Peyer's patch (tissue), 4 donors: ENCODE results near the gene RNF168. TPM values are rescaled to one million over a fixed set of nuclear protein-coding genes. Genes with fewer than 3 reads are reported as not detected.
"Not testable (repeated sequence)": the region's sequence is repeated elsewhere in the genome, so short reads cannot be mapped to it uniquely, and the experiment has no call there.

Source experiments
- DNase-seq, 3 donors: peaks; one replicate each; pipeline ENCODE4 v3.0.0-alpha.2; 2017 to 2019
- H3K27ac ChIP-seq, 4 donors: fragments of 200-600 bp; sonication (generic); one replicate each; pipeline ENCODE4 v1.5.1; 2016 to 2019
- H3K27me3 ChIP-seq, 2 donors: fragments of 200-600 bp; sonication (generic); one replicate each; pipeline ENCODE4 v1.5.1; 2019
- H3K36me3 ChIP-seq, 3 donors: fragments of 200-600 bp; sonication (generic); one replicate each; pipeline ENCODE4 v1.5.1; 2016 to 2019
- H3K4me1 ChIP-seq, 4 donors: fragments of 200-600 bp; sonication (generic); one replicate each; pipeline ENCODE4 v1.5.1; 2016 to 2019
- H3K4me3 ChIP-seq, 4 donors: fragments of 200-600 bp; sonication (generic); 1 replicate in 3 of 4; 2 replicates in 1 of 4; pipeline ENCODE4 v1.5.1; 2016 to 2019; ENCODE audit warnings: mild to moderate bottlenecking in 1 of 4
- H3K9me3 ChIP-seq, 4 donors: fragments of 200-600 bp; sonication (generic); one replicate each; pipeline ENCODE4 v1.5.1; 2016 to 2019; ENCODE audit warnings: mild to moderate bottlenecking in 1 of 4
- POLR2A ChIP-seq, 2 donors: fragments of 450-650 bp; IDR thresholded peaks; one replicate each; pipeline ENCODE4 v1.5.1; 2017; ENCODE audit warnings: antibody characterized with exemption in 2 of 2, mild to moderate bottlenecking in 2 of 2, moderate library complexity in 2 of 2
- total RNA-seq, 4 donors: library from RNA; depleted of rRNA; stranded (reverse); fragments of >200 nt; gene quantifications; one replicate each; pipeline ENCODE4 v1.1.0, GENCODE V29; 2016
- TF ChIP-seq, protein P1 (sequence below), 6 experiments: fragments of 450-650 bp in 4 of 6; fragments of 200-600 bp in 2 of 6; sonication (generic) in 1 of 6; IDR thresholded peaks; one replicate each; pipeline ENCODE4 v1.5.1; 2017 to 2019; ENCODE audit warnings: antibody characterized with exemption in 6 of 6, mild to moderate bottlenecking in 3 of 6, moderate library complexity in 1 of 6

Gene RNF168
- total RNA-seq, 4 donors from 2014 or later, result 13.3 to 56.1 (median 18.3) TPM

DNA sequence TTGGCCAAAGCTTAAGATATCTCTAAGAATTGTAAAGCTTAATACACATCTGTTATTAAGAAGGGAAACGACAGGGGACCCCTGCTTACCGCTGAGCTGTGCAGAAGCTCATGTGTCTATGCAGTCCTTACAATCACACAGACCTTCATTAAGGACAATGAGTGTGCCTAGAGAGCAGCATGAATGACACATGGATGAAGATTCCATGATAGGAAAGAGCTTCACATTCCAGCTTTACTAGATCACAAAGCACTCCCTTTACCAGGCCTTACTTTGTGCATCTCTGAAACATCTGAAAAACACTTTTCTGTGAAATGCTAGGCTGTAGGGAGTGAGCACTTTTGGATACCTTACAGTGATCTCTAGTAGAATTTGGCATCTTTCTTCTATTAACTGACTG lies 32.0 kb downstream of the RNF168 start:
- peaks cover 0 to 45% (median 0%) of the 10 kb centered on the region in 3 donors for H3K36me3 ChIP-seq
- no peak for DNase-seq
- H3K27me3 ChIP-seq, result no peaks in the 10 kb centered on the region
- H3K4me1 ChIP-seq, result no peaks in the 10 kb centered on the region
- TF ChIP-seq, protein P1, sequence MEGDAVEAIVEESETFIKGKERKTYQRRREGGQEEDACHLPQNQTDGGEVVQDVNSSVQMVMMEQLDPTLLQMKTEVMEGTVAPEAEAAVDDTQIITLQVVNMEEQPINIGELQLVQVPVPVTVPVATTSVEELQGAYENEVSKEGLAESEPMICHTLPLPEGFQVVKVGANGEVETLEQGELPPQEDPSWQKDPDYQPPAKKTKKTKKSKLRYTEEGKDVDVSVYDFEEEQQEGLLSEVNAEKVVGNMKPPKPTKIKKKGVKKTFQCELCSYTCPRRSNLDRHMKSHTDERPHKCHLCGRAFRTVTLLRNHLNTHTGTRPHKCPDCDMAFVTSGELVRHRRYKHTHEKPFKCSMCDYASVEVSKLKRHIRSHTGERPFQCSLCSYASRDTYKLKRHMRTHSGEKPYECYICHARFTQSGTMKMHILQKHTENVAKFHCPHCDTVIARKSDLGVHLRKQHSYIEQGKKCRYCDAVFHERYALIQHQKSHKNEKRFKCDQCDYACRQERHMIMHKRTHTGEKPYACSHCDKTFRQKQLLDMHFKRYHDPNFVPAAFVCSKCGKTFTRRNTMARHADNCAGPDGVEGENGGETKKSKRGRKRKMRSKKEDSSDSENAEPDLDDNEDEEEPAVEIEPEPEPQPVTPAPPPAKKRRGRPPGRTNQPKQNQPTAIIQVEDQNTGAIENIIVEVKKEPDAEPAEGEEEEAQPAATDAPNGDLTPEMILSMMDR (IDR thresholded peaks at IDR 0.05), result no peak
- no peak for TF ChIP-seq POLR2A (IDR thresholded peaks at IDR 0.05)
- no peaks in the 10 kb centered on the region for H3K9me3 ChIP-seq
- H3K27ac ChIP-seq, result no peak overlapping the region
- no peak overlapping the region for H3K4me3 ChIP-seq

DNA sequence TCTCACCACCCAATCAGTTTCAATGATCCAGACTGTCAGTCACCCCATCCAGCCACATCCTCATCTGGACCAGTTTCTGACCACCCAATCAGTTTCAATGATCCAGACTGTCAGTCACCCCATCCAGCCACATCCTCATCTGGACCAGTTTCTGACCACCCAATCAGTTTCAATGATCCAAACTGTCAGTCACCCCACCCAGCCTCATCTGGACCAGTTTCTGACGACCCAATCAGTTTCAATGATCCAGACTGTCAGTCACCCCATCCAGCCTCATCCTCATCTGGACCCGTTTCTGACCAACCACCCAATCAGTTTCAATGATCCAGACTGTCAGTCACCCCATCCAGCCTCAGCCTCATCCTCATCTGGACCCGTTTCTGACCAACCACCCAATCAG lies 33.4 kb downstream of the RNF168 start:
- H3K4me1 ChIP-seq, H3K9me3 ChIP-seq, H3K27me3 ChIP-seq, H3K4me3 ChIP-seq, H3K27ac ChIP-seq, DNase-seq: not testable (repeated sequence)
- peaks cover 0 to 39% (median 0%) of the 10 kb centered on the region in 3 donors for H3K36me3 ChIP-seq

DNA sequence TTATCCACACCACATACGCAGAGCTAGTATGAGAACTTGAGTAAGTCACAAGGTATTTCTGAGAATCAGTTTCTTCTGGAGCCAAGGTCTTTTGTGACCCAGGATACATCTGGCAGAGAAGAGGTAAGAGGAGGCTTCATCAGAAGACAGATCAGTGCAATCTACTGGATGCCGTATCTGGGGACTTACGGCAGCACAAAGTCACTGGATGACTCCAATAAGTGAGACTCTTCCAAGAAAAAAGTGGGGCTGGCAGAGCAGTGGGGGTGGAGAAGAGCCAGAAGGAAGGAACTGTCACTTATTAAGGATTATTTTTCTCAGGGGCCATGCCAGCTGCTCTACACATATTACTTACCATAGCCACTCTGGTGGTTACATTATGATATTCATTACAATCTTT lies 39.8 kb downstream of the RNF168 start:
- H3K4me1 ChIP-seq, result no peaks in the 10 kb centered on the region
- no peaks in the 10 kb centered on the region for H3K9me3 ChIP-seq
- H3K27me3 ChIP-seq, result no peaks in the 10 kb centered on the region
- no peak overlapping the region for H3K27ac ChIP-seq
- DNase-seq, result no peak
- no peak overlapping the region for H3K4me3 ChIP-seq
- TF ChIP-seq, protein P1 (IDR thresholded peaks at IDR 0.05), result no peak
- no peak for TF ChIP-seq POLR2A (IDR thresholded peaks at IDR 0.05)
- H3K36me3 ChIP-seq, result no peaks in the 10 kb centered on the region

DNA sequence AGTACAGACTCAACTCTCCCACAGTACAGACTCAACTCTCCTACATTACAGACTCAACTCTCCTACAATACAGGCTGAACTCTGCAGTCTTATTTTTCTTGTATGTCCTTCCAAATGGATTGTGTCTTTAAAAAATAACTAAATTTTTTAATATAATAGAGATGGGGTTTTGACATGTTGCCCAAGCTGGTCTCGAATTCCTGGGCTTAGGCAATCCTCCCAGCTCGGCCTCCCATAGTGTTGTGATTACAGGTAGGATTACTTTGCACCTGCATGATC lies 40.2 kb downstream of the RNF168 start:
- Histone ChIP-seq H3K4me3 (no peak overlapping the region), H3K9me3 (no peaks in the 10 kb centered on the region), H3K36me3 (no peaks in the 10 kb centered on the region), H3K27ac (no peak overlapping the region), H3K27me3 (no peaks in the 10 kb centered on the region), H3K4me1 (no peaks in the 10 kb centered on the region)
- DNase-seq, result no peak
- TF ChIP-seq, protein P1 (IDR thresholded peaks at IDR 0.05), result no peak
- TF ChIP-seq POLR2A (IDR thresholded peaks at IDR 0.05), result no peak

DNA sequence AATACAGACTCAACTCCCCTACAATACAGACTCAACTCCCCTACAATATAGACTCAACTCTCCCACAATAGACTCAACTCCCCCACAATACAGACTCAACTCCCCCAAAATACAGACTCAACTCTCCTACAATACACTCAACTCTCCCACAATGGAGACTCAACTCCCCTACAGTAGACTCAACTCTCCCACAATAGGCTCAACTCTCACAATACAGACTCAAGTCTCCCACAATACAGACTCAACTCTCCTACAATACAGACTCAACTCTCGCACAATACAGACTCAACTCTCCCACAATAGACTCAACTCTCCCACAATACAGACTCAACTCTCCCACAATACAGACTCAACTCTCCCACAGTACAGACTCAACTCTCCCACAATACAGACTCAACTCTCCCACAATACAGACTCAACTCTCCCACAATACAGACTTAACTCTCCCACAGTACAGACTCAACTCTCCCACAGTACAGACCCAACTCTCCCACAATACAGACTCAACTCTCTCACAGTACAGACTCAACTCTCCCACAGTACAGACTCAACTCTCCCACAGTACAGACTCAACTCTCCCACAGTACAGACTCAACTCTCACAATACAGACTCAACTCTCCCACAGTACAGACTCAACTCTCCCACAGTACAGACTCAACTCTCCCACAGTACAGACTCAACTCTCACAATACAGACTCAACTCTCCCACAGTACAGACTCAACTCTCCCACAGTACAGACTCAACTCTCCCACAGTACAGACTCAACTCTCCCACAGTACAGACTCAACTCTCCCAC lies 40.7 kb downstream of the RNF168 start:
- not testable (repeated sequence) for H3K4me3 ChIP-seq, H3K27ac ChIP-seq, H3K9me3 ChIP-seq, DNase-seq, H3K36me3 ChIP-seq, H3K4me1 ChIP-seq, H3K27me3 ChIP-seq

DNA sequence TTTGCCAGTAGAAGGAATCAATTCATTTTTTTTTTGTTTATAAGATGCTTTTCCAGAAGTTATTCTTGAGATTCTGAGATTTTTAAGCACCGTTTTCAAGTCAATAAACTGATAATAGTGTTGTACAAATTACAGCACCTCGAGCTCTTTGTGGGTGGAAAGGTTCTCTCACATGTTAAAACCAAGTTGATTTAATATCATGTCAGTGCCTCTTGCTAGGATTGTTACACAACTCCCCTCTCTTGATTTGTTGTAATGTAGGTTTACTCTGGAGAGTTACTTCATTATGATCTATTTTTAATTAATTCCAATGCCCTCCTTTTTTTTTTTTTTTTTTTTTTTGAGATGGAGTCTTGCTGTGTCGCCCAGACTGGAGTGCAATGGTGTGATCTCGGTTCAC lies 45.5 kb downstream of the RNF168 start:
- H3K27me3 ChIP-seq, result no peaks in the 10 kb centered on the region
- H3K4me1 ChIP-seq, result no peaks in the 10 kb centered on the region
- no peaks in the 10 kb centered on the region for H3K36me3 ChIP-seq
- no peak for DNase-seq
- H3K4me3 ChIP-seq, result no peak overlapping the region
- no peaks in the 10 kb centered on the region for H3K9me3 ChIP-seq
- TF ChIP-seq POLR2A (IDR thresholded peaks at IDR 0.05), result no peak
- TF ChIP-seq, protein P1 (IDR thresholded peaks at IDR 0.05), result no peak
- H3K27ac ChIP-seq, result no peak overlapping the region

DNA sequence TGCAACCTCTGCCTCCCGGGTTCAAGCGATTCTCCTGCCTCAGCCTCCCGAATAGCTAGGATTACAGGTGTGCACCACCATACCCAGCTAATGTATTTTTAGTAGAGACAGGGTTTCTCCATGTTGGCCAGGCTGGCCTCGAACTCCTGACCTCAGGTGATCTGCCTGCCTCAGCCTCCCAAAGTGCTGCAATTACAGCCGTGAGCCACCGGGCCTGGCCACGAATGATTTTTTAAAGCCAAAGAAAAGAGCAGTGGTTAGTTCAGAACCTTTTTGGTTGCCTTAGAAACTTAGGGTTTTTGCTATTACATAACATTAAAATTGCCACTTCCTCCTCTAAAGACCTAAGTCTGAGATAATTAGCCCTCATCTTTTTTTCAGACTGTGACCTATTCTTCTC lies 46.1 kb downstream of the RNF168 start:
- not testable (repeated sequence) for DNase-seq, H3K4me1 ChIP-seq

More for the DNA sequence above, 46.1 kb downstream of the RNF168 start:
- H3K4me3 ChIP-seq, H3K9me3 ChIP-seq, H3K27ac ChIP-seq, H3K27me3 ChIP-seq, H3K36me3 ChIP-seq: not testable (repeated sequence)
